Nephron (organoid): ENCODE measurements around the gene BCAS3.

Source experiments
- H3K27ac Mint-ChIP-seq, 3 experiments: 2 replicates each; pipeline ENCODE4 v1.8.0; 2020; ENCODE audit warnings: mixed read lengths in 3 of 3, mild to moderate bottlenecking in 2 of 3, moderate library complexity in 1 of 3
- H3K27me3 Mint-ChIP-seq: 2 replicates; pipeline ENCODE4 v1.8.0; 2021; ENCODE audit warnings: low read depth, mild to moderate bottlenecking, moderate library complexity, mixed read lengths
- H3K36me3 Mint-ChIP-seq: 2 replicates; pipeline ENCODE4 v1.8.0; 2020; ENCODE audit warnings: low read depth, mixed read lengths
- H3K4me1 Mint-ChIP-seq: 2 replicates; pipeline ENCODE4 v1.8.0; 2020; ENCODE audit warnings: mixed read lengths
- H3K4me3 Mint-ChIP-seq, 3 experiments: 2 replicates each; pipeline ENCODE4 v1.8.0; 2020; ENCODE audit warnings: mild to moderate bottlenecking in 3 of 3, mixed read lengths in 3 of 3, moderate library complexity in 2 of 3
- H3K9me3 Mint-ChIP-seq: 2 replicates; pipeline ENCODE4 v1.8.0; 2020; ENCODE audit warnings: mixed read lengths
- CTCF ChIP-seq, 3 experiments: fragments of 200-600 bp; sonication (generic); IDR thresholded peaks; one replicate each; pipeline ENCODE4 v1.5.0; 2021; ENCODE audit warnings: antibody characterized with exemption in 3 of 3; ENCODE audit not compliant: unreplicated experiment in 3 of 3

Gene BCAS3

GRCh38 chr17:61369751-61370150 lies 692.1 kb downstream of the BCAS3 start:
- TF ChIP-seq CTCF (IDR thresholded peaks at IDR 0.05; ENCODE audit: unreplicated experiment in 3 of 3), result no peak
- Mint-ChIP-seq H3K36me3 (no peaks in the 10 kb centered on the region), H3K4me3 (no peak overlapping the region)

GRCh38 chr17:61371179-61371578 lies 693.5 kb downstream of the BCAS3 start:
- no peaks in the 10 kb centered on the region for H3K9me3 Mint-ChIP-seq
- peaks cover 27% of the 10 kb centered on the region for H3K4me1 Mint-ChIP-seq
- H3K27ac Mint-ChIP-seq, result no peak overlapping the region
- H3K36me3 Mint-ChIP-seq, result no peaks in the 10 kb centered on the region
- H3K27me3 Mint-ChIP-seq, result no peaks in the 10 kb centered on the region
- no peak overlapping the region for H3K4me3 Mint-ChIP-seq
- no peak for TF ChIP-seq CTCF (IDR thresholded peaks at IDR 0.05; ENCODE audit: unreplicated experiment in 3 of 3)

More at GRCh38 chr17:61369751-61370150, 692.1 kb downstream of the BCAS3 start:
- Mint-ChIP-seq H3K27me3 (no peaks in the 10 kb centered on the region), H3K9me3 (no peaks in the 10 kb centered on the region), H3K27ac (no peak overlapping the region), H3K4me1 (peaks cover 22% of the 10 kb centered on the region)

- TF ChIP-seq CTCF (IDR thresholded peaks at IDR 0.05; ENCODE audit: unreplicated experiment in 3 of 3), result no peak
Observed at GRCh38 chr17:61371606-61372005, 694.0 kb downstream of the BCAS3 start.

GRCh38 chr17:61372436-61372835 lies 694.8 kb downstream of the BCAS3 start:
- Mint-ChIP-seq H3K27ac (no peak overlapping the region), H3K27me3 (no peaks in the 10 kb centered on the region), H3K4me1 (peaks cover 30% of the 10 kb centered on the region), H3K9me3 (no peaks in the 10 kb centered on the region), H3K36me3 (no peaks in the 10 kb centered on the region), H3K4me3 (no peak overlapping the region)
- no peak for TF ChIP-seq CTCF (IDR thresholded peaks at IDR 0.05; ENCODE audit: unreplicated experiment in 3 of 3)

More at GRCh38 chr17:61371606-61372005, 694.0 kb downstream of the BCAS3 start:
- H3K4me3 Mint-ChIP-seq, result no peak overlapping the region
- H3K4me1 Mint-ChIP-seq, result peaks cover 30% of the 10 kb centered on the region
- H3K36me3 Mint-ChIP-seq, result no peaks in the 10 kb centered on the region
- no peaks in the 10 kb centered on the region for H3K27me3 Mint-ChIP-seq
- H3K27ac Mint-ChIP-seq, result no peak overlapping the region
- no peaks in the 10 kb centered on the region for H3K9me3 Mint-ChIP-seq

- Mint-ChIP-seq H3K4me3 (no peak overlapping the region), H3K36me3 (no peaks in the 10 kb centered on the region), H3K27me3 (no peaks in the 10 kb centered on the region), H3K27ac (peak overlapping the region; percentile 58 to 98 (median 68)), H3K9me3 (no peaks in the 10 kb centered on the region), H3K4me1 (peaks cover 67% of the 10 kb centered on the region)
- TF ChIP-seq CTCF (IDR thresholded peaks at IDR 0.05; ENCODE audit: unreplicated experiment in 3 of 3), result no peak
Observed at GRCh38 chr17:61376931-61377838, 699.5 kb downstream of the BCAS3 start.
